Non-pigmented ciliary epithelial cell (primary cell): ENCODE data around the gene THBS2.

ENCODE experiments used
- DNase-seq: peaks from one replicate; pipeline ENCODE4 v3.0.0-alpha.2; 2010; ENCODE audit warnings: low read depth

THBS2 gene

GRCh38 chr6:169230946-169231789 is 22.5 kb downstream of the THBS2 start:
- no peak for DNase-seq

- no peak for DNase-seq
Observed at GRCh38 chr6:169230322-169230665, 23.4 kb downstream of the THBS2 start.

DNA sequence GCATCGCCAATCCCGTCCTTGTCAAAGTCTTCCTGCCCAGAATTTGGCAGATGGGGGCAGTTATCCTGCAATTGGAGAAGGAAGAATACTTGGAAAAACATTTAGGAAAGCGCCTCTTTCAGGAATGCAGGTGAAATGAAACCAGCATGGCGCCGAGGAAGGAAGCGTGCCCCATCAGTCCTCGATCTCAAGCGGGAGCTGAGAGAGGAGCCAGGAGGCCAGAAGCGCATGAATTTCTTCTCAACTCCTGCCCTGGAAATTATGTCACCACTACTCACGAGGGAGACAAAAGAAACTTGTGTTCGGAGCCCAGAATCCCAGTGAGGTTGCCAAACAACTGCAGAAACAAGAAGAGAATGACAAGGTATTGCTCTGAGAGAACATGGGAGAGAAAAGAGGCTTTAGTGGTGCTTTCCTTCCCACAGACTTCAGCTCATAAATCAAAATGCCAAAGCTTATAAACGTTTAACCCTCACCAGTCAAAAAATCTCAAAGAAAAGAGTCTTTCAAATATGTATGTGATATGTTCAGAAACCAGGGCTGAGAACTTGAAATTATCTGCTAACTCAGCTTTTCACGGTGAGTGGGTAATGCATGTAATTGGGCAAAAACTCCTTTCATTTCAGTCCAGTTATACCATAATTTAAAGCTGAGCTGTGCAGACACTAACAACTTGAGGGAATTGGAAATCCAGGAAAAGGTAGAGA is 23.9 kb downstream of the THBS2 start:
- DNase-seq: no peak

DNA sequence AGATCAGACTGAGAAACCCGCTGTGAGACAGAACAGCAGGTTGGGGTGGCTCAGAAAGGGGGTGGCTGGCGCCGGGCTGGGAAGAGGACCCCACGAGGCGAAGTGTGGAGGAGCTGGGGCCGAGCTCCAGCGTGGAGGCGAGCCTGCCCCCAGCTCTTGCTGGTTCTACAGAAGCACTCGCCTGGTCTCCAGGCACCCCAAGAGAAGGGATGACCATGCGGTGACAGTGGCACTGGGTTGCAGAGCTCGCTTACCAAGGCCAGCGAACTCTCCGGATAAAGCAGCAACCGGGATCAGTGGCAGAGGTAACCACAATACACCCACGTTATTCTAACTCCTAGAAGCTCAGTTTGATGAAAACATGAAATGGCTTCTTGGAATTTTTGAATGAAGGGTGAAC is 26.5 kb downstream of the THBS2 start:
- no peak for DNase-seq

- DNase-seq: no peak
Observed at GRCh38 chr6:169225887-169226286, 27.8 kb downstream of the THBS2 start.

GRCh38 chr6:169225131-169225576 is 28.5 kb downstream of the THBS2 start:
- no peak for DNase-seq

DNA sequence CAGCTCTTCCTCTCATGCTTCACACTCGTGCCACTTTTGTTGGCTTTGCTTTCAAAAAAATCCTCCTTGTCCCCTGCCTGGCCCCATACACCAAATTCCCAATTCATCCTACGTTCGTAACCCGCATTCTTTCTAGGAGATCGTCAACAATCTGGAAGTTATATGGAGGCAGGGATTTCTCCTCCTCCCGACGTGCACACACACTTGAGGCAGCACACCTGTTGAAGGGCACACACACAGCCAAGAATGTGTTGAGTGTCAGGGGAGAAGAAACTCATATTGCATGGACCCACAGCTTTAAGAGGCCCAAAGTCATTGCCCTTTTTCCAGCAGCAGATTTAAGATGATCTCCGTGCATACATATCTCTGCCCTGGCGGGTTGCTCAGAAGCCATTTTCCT is 28.9 kb downstream of the THBS2 start:
- no peak for DNase-seq

DNA sequence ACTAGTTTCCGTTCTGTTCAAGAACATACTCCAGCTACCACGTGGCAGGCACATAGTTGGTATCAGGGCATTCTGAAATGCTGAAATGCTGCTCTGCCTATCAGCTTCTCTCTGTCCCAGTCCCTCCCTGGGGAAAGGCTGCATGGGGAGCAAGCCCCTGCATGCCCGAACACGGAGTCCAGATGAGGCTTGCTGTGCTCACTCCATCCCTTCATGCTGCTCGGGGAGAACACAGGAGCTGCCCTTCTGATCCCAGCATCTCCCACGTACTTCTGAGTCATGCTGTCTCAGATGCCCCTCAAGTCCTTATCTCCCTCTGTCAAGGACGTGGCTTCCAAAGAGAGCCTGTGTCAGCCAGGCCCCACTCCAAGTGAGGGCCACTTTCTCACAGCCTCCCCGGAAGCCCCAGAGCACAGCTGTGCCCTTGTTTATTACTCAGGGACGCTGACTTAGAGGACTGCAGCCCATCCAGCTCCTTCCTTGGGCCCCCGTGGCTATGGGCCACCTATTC is 29.4 kb downstream of the THBS2 start:
- peak; percentile 48 for DNase-seq

- DNase-seq: no peak
Observed at GRCh38 chr6:169223006-169223405, 30.6 kb downstream of the THBS2 start.

DNA sequence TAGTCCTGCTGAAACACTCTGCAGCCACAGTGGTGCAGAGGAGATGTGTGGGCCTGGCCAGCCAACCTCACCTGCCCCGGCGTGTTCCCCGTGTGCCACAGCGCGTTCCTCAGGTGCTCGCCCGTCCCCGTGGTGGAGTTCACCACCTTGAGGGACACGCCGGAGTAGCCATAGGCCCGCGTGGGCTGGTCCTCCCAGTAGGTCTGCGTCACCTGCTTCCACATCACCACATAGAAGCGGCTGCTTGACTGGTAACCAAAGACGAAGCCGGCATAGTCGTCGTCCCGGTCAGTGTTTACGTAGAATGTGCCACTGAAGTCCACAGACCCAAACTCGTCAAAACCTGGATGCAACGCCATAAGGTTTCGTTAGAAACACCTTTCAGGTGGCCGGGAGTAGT is 31.5 kb downstream of the THBS2 start:
- DNase-seq: no peak

- no peak for DNase-seq
Observed at GRCh38 chr6:169221264-169221663, 32.4 kb downstream of the THBS2 start.

- no peak for DNase-seq
Observed at GRCh38 chr6:169220068-169220964, 33.3 kb downstream of the THBS2 start.

- DNase-seq: no peak
Observed at GRCh38 chr6:169217972-169218371, 35.7 kb downstream of the THBS2 start.

GRCh38 chr6:169216830-169217229 is 36.8 kb downstream of the THBS2 start:
- no peak for DNase-seq

DNA sequence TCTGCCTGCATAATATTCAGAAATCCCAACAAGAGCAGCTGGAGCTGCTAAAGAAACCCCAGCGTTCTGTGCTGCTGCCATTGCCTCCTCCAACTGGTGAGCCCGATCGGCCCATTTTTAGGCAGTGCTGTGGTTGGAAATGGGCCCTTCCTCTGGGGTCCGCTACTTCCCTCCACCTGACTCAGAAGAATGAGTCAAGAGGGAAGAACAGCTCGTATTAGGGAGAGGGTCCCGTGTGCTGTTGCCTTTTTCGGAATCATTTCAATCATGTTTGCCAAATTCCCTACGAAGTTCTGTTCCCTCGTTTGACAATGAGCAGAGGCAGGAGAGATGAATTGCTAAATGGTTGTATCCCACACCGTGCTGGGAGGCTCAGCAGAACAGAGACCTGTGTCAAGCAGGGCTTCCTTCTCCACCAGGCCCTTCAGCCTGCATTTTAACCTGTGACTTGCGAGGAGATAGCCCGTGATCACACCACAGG is 38.4 kb downstream of the THBS2 start:
- DNase-seq: no peak

DNA sequence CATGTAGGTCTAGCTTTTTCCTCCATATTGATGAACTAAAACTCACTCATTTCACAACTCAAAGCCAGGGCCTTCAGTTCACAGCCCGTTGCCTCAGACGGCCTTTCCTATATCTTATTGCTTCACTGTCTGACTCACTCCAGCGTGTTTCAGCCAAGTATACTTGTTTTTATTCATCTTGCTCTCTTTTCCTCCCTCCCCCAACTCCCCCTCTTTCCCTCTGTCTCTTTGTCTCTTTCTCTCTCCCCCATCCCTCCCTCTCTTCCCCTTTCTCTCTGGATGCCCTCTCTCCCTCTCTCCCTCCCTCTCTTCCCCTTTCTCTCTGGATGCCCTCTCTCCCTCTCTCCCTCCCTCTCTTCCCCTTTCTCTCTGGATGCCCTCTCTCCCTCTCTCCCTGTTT is 38.9 kb downstream of the THBS2 start:
- DNase-seq: peak; percentile 80

DNA sequence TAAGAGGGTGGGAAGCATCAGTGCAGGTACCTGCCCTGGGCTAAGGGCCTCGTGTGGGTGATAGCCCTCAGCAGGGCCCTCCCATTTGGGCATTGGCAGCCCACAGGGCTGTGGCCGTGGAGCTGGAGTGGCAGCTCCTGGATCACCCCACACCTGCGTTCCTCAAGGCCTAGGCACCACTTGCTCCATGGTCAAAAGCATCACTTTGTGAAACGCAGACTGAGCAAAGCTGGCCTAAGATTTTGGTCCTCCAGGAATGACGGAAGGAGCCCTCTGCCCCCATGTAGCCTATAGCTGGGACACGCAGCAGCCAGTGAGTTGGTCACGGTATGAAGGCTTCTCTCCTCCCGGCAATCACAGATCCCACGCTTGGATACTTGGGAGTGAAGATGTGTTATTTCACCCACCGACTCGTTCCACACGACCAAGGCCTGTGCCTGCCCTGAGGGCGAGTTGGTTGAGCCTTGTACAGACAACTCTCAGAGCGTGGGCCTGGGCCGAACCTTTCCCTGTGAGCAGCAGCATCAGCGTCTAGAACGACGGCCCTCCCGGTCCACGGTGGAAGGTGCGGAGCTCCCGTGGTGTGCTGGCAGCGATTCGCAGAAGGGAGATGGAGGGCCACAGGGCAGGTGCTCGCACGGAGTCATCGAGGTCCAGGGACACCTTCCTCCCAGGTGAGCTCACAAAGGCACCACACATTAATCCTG is 39.7 kb downstream of the THBS2 start:
- no peak for DNase-seq

- DNase-seq: no peak
Observed at GRCh38 chr6:169212897-169213813, 40.5 kb downstream of the THBS2 start.

DNA sequence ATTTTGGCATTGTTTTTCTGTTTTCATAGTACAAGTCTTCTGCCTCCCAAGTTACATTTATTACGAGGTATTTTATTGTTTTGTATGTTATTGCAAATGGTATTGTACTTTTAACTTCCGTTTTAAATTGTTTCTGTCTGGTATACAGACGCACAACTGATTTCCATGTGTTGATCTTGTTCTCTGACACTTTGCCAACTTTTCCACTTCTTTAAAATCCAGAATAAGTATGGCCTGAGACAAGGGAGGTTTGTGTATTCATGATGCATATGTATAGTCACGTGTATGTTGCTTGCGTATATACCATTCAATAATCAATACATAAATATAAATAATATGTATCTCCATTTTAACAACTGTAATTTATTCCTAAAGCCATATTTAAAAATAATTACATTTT is 41.2 kb downstream of the THBS2 start:
- no peak for DNase-seq

GRCh38 chr6:169211881-169212280 is 41.8 kb downstream of the THBS2 start:
- DNase-seq: no peak
